ENCODE data around the gene INSYN2B. TPM values are rescaled to one million over a fixed set of nuclear protein-coding genes. Genes with fewer than 3 reads are reported as not detected.

The INSYN2B gene
- total and polyA plus RNA-seq, 12 donors: 0.08 to 0.94 (median 0.62) TPM; not detected in 2

DNA sequence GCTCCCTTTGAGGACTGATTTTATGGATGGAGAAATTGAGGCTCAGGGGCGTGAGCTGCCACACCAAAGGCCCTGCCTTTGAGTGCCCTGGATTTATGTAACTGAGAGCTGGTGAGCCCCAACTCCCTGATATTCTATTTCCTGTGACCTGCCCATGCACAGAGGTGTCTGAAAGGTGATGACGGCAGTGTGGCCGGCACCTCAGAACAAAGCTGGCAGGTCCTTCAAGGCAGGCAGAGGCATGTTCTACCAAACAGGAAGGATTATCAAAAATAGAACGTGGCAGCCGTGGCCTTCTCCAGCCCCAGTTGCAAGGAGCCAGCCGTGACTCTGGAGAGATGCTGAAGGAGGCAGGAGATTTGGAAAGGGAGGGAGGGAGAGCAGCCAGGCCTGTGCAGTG is 36.2 kb downstream of the INSYN2B start:
- Histone ChIP-seq H3K27me3 (no peaks in the 10 kb centered on the region), H3K27ac (no peak overlapping the region)

DNA sequence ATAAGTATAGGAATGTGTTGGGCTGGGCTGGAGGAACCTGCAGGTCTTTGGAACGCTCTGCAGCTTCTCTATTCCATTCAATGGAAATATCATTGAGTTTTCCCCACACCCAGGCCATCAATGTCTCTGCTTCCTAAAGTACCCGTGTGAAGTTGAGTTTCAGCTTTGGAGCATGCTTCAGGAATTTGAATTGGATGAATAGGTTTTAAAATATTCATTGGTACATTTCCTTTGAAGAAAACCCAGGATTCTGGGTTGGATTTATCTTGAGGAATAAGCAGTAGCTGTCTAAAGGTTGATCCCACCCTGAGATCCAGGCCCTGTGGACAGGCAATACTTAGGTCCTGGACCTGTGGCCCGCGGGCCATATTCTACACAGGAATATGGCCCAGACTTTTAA is 37.3 kb downstream of the INSYN2B start:
- WGBS, 4 donors: 90 to 98% (median 94%) methylated on average over 4 of the region's 4 CpGs
- no peaks in the 10 kb centered on the region for H3K4me1 ChIP-seq (replicated peaks in 1 of 2)
- TF ChIP-seq, protein P1, sequence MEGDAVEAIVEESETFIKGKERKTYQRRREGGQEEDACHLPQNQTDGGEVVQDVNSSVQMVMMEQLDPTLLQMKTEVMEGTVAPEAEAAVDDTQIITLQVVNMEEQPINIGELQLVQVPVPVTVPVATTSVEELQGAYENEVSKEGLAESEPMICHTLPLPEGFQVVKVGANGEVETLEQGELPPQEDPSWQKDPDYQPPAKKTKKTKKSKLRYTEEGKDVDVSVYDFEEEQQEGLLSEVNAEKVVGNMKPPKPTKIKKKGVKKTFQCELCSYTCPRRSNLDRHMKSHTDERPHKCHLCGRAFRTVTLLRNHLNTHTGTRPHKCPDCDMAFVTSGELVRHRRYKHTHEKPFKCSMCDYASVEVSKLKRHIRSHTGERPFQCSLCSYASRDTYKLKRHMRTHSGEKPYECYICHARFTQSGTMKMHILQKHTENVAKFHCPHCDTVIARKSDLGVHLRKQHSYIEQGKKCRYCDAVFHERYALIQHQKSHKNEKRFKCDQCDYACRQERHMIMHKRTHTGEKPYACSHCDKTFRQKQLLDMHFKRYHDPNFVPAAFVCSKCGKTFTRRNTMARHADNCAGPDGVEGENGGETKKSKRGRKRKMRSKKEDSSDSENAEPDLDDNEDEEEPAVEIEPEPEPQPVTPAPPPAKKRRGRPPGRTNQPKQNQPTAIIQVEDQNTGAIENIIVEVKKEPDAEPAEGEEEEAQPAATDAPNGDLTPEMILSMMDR (IDR thresholded peaks at IDR 0.05): no peak
- TF ChIP-seq POLR2A (IDR thresholded peaks at IDR 0.05): no peak
- no peaks in the 10 kb centered on the region for H3K27me3 ChIP-seq
- no peaks in the 10 kb centered on the region for H3K36me3 ChIP-seq (replicated peaks in 1 of 2)
- no peaks in the 10 kb centered on the region for H3K9me3 ChIP-seq (replicated peaks in 1 of 3)
- intact Hi-C loops (cut with DNase I): no loop called here
- no peak overlapping the region for H3K4me3 ChIP-seq
- no peak for DNase-seq
- H3K27ac ChIP-seq: no peak overlapping the region

More for the DNA sequence above, 36.2 kb downstream of the INSYN2B start:
- TF ChIP-seq, protein P1 (IDR thresholded peaks at IDR 0.05): no peak
- no peak for TF ChIP-seq POLR2A (IDR thresholded peaks at IDR 0.05)
- Histone ChIP-seq H3K9me3 (replicated peaks in 1 of 3) (no peaks in the 10 kb centered on the region), H3K4me3 (no peak overlapping the region), H3K36me3 (replicated peaks in 1 of 2) (no peaks in the 10 kb centered on the region), H3K4me1 (replicated peaks in 1 of 2) (no peaks in the 10 kb centered on the region)
- DNase-seq: no peak
- WGBS, 4 donors: 79 to 88% (median 82%) methylated on average over 5 to 6 of the region's 6 CpGs
- intact Hi-C loops (cut with DNase I): no loop called here

DNA sequence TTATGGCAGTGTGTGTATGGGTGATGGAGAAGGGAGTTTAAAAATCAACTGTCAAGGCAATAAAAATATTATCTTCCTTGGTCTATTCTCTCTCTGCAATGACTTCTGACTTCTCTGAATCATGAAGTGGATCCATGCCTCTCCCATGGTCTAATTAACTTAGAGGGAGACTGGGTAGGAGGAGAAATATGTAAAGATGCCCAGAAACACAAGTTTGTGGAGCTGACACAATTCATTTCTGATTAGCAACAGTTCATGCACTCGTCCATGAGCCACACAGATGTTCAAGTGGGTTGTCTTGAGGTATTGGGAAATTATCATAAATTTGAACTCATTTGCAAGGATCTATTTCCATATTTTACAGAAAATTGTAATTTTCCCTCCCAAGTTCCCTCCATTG is 38.1 kb downstream of the INSYN2B start:
- DNase-seq: no peak
- Histone ChIP-seq H3K4me1 (replicated peaks in 1 of 2) (no peaks in the 10 kb centered on the region), H3K27ac (no peak overlapping the region), H3K27me3 (no peaks in the 10 kb centered on the region), H3K36me3 (replicated peaks in 1 of 2) (no peaks in the 10 kb centered on the region), H3K4me3 (no peak overlapping the region), H3K9me3 (replicated peaks in 1 of 3) (no peaks in the 10 kb centered on the region)
- intact Hi-C loops (cut with DNase I): no loop called here
- WGBS, 4 donors: 75 to 97% (median 87%) methylated on average over 1 of the region's 1 CpG
- TF ChIP-seq, protein P1 (IDR thresholded peaks at IDR 0.05): no peak
- no peak for TF ChIP-seq POLR2A (IDR thresholded peaks at IDR 0.05)

DNA sequence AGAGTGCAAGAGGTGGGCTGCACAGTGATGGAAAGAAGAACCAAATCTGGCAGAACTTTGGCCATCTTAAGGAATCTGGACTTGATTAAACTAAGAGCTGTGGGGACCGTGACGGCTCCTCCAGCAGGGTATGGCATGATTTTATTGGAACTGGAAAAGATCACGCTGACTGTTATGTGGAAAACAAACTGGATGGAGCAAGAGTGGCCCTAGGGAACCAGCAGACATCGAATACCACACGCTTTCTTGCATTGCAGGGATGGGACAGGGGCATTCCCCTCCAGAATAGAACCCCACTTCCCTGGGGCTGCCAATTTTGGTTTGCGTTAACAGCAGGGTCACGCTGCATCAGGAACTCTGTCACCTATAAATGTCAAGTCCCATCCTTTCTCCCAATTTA is 38.8 kb downstream of the INSYN2B start:
- intact Hi-C loops (cut with DNase I): no loop called here
- DNase-seq: no peak
- H3K36me3 ChIP-seq (replicated peaks in 1 of 2): no peaks in the 10 kb centered on the region
- H3K9me3 ChIP-seq (replicated peaks in 1 of 3): no peaks in the 10 kb centered on the region
- no peaks in the 10 kb centered on the region for H3K27me3 ChIP-seq
- no peak overlapping the region for H3K27ac ChIP-seq
- H3K4me3 ChIP-seq: no peak overlapping the region
- 89 to 96% (median 96%) methylated on average over 7 of the region's 7 CpGs for WGBS, 4 donors
- TF ChIP-seq POLR2A (IDR thresholded peaks at IDR 0.05): no peak
- TF ChIP-seq, protein P1 (IDR thresholded peaks at IDR 0.05): no peak
- no peaks in the 10 kb centered on the region for H3K4me1 ChIP-seq (replicated peaks in 1 of 2)

All from adrenal gland (tissue), 12 donors.